ENCODE results near the gene CPHXL2. TPM values are rescaled to one million over a fixed set of nuclear protein-coding genes. Genes with fewer than 3 reads are reported as not detected.

CPHXL2 gene
- total RNA-seq, 1 donor from 2014 or later = not detected

DNA sequence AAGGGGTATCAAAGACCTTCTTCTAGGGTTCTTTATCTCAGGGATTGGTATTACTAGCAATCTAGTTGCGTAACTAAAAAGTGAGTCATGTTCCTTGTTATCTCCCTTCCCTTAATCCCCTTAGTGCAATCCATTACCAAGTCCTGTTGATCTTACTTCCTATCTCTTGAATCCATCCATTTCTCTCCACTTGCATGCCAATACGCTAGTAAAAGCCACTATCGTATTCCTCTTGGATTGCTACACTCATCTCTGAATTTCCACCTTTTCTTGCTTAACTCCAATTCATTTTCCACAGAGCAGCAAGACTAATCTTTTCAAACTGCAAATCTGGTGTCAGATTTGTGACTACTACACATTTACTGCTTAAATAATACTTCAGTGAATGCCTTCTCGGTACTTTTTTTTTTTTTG lies 51.9 kb downstream of the CPHXL2 start:
- H3K4me1 Mint-ChIP-seq (ENCODE audit: low read depth) = peaks cover 27% of the 10 kb centered on the region
- H3K9me3 Mint-ChIP-seq (ENCODE audit: low read depth) = no peaks in the 10 kb centered on the region
- no peak for DNase-seq (ENCODE audit: low spot score)
- H3K27ac Mint-ChIP-seq (ENCODE audit: unreplicated experiment) = no peak overlapping the region
- no peak overlapping the region for H3K4me3 Mint-ChIP-seq (ENCODE audit: unreplicated experiment)
- peaks cover 31% of the 10 kb centered on the region for H3K36me3 Mint-ChIP-seq (ENCODE audit: low read depth)
- TF ChIP-seq, protein P1, sequence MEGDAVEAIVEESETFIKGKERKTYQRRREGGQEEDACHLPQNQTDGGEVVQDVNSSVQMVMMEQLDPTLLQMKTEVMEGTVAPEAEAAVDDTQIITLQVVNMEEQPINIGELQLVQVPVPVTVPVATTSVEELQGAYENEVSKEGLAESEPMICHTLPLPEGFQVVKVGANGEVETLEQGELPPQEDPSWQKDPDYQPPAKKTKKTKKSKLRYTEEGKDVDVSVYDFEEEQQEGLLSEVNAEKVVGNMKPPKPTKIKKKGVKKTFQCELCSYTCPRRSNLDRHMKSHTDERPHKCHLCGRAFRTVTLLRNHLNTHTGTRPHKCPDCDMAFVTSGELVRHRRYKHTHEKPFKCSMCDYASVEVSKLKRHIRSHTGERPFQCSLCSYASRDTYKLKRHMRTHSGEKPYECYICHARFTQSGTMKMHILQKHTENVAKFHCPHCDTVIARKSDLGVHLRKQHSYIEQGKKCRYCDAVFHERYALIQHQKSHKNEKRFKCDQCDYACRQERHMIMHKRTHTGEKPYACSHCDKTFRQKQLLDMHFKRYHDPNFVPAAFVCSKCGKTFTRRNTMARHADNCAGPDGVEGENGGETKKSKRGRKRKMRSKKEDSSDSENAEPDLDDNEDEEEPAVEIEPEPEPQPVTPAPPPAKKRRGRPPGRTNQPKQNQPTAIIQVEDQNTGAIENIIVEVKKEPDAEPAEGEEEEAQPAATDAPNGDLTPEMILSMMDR (IDR thresholded peaks at IDR 0.05) = no peak
- no peaks in the 10 kb centered on the region for H3K27me3 Mint-ChIP-seq (ENCODE audit: low read depth)

- no peaks in the 10 kb centered on the region for H3K27me3 Mint-ChIP-seq (ENCODE audit: low read depth)
- peak within 1 kb of the TSS; percentile 98 for H3K4me3 Mint-ChIP-seq (ENCODE audit: unreplicated experiment)
- no peaks in the 10 kb centered on the region for H3K9me3 Mint-ChIP-seq (ENCODE audit: low read depth)
- H3K36me3 Mint-ChIP-seq (ENCODE audit: low read depth) = peaks cover 28% of the 10 kb centered on the region
- peak; percentile 99 for DNase-seq (ENCODE audit: low spot score)
- peaks cover 27% of the 10 kb centered on the region for H3K4me1 Mint-ChIP-seq (ENCODE audit: low read depth)
- peak within 1 kb of the TSS; percentile 99 for H3K27ac Mint-ChIP-seq (ENCODE audit: unreplicated experiment)
- TF ChIP-seq, protein P1 (IDR thresholded peaks at IDR 0.05) = no peak
Measured at GRCh38 chr16:75622761-75623605, 53.8 kb downstream of the CPHXL2 start, which contains the start of gene ADAT1. TSS of gene ADAT1 (minus strand) at chr16:75623281. CDS start at chr16:75620799, 2,482 bp downstream.

- H3K9me3 Mint-ChIP-seq (ENCODE audit: low read depth) = no peaks in the 10 kb centered on the region
- no peak for DNase-seq (ENCODE audit: low spot score)
- H3K36me3 Mint-ChIP-seq (ENCODE audit: low read depth) = peaks cover 26% of the 10 kb centered on the region
- TF ChIP-seq, protein P1 (IDR thresholded peaks at IDR 0.05) = peak; percentile 79
- H3K4me3 Mint-ChIP-seq (ENCODE audit: unreplicated experiment) = no peak overlapping the region
- H3K27ac Mint-ChIP-seq (ENCODE audit: unreplicated experiment) = no peak overlapping the region
- no peaks in the 10 kb centered on the region for H3K27me3 Mint-ChIP-seq (ENCODE audit: low read depth)
- H3K4me1 Mint-ChIP-seq (ENCODE audit: low read depth) = peaks cover 27% of the 10 kb centered on the region
Measured at GRCh38 chr16:75621170-75621477, 55.7 kb downstream of the CPHXL2 start.

DNA sequence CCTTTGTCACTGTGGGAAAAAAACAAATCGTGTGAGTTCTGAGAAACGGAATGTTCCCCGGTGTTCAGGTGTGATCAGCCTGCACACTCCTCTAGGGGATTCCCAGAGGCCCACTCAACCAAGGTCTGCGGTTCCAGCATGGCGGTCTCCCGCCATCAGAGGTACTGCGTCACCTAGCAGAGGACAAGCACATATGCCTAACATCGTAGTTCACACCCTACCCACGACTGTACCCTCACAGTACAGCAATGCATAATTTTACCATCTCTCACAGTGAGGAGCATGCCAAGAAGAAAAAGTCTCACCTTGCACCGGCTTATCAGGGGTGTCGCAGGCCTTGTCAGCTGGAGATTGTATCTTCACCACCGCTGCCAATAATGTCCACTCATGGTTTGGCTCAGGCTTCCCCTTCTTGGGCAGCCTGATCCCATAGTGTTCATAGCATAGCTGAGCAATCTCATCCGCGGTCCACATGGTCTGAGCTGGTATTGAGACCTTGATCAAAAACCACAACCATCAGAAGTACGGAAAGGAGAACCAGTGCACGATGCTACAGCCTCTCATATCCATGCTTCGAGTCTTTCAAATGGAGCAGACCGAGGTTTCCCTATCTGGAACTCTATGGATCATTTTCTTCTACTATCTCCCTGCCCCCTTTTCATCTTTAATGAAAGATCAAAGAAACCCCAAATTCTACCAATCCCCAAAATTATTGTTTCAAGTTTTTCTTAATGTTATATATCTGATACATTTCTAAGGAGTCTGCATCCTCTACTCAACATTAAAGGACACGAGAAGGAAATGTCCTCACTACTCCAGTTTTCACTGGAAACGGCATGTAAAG lies 56.3 kb downstream of the CPHXL2 start:
- TF ChIP-seq, protein P1 (IDR thresholded peaks at IDR 0.05) = no peak
- peaks cover 22% of the 10 kb centered on the region for H3K36me3 Mint-ChIP-seq (ENCODE audit: low read depth)
- DNase-seq (ENCODE audit: low spot score) = no peak
- H3K9me3 Mint-ChIP-seq (ENCODE audit: low read depth) = no peaks in the 10 kb centered on the region
- no peak overlapping the region for H3K27ac Mint-ChIP-seq (ENCODE audit: unreplicated experiment)
- H3K4me1 Mint-ChIP-seq (ENCODE audit: low read depth) = peaks cover 27% of the 10 kb centered on the region
- H3K4me3 Mint-ChIP-seq (ENCODE audit: unreplicated experiment) = no peak overlapping the region
- no peaks in the 10 kb centered on the region for H3K27me3 Mint-ChIP-seq (ENCODE audit: low read depth)

GRCh38 chr16:75618780-75619179 lies 58.0 kb downstream of the CPHXL2 start:
- Mint-ChIP-seq H3K27me3 (ENCODE audit: low read depth) (no peaks in the 10 kb centered on the region), H3K9me3 (ENCODE audit: low read depth) (no peaks in the 10 kb centered on the region), H3K4me3 (ENCODE audit: unreplicated experiment) (no peak overlapping the region), H3K27ac (ENCODE audit: unreplicated experiment) (no peak overlapping the region), H3K4me1 (ENCODE audit: low read depth) (peaks cover 27% of the 10 kb centered on the region), H3K36me3 (ENCODE audit: low read depth) (peaks cover 25% of the 10 kb centered on the region)
- TF ChIP-seq, protein P1 (IDR thresholded peaks at IDR 0.05) = no peak
- no peak for DNase-seq (ENCODE audit: low spot score)

All from chondrocyte (in vitro differentiated cells).